ENCODE results near the gene EMILIN3.
A peak's percentile ranks its signal among the peaks of the same experiment; 100 is the strongest.
"Not testable (repeated sequence)": the region's sequence is repeated elsewhere in the genome, so short reads cannot be mapped to it uniquely, and the experiment has no call there.

EMILIN3 gene

GRCh38 chr20:41318271-41318649 lies 48.4 kb downstream of the EMILIN3 start:
- no peak for DNase-seq (ENCODE audit: low spot score)

GRCh38 chr20:41317546-41318270 lies 48.9 kb downstream of the EMILIN3 start, which contains the start of gene ZHX3:
Gene ZHX3, minus strand, starts transcription at chr20:41317731. Its CDS starts 112,815 bp downstream, at chr20:41204916.
- DNase-seq (ENCODE audit: low spot score), result peak; percentile 97

GRCh38 chr20:41316602-41317545 lies 49.7 kb downstream of the EMILIN3 start:
- DNase-seq (ENCODE audit: low spot score), result peak; percentile 86

GRCh38 chr20:41316051-41316450 lies 50.6 kb downstream of the EMILIN3 start:
- no peak for DNase-seq (ENCODE audit: low spot score)

- DNase-seq (ENCODE audit: low spot score), result no peak
These were observed 52.2 kb downstream of the EMILIN3 start for GRCh38 chr20:41314386-41314785.

GRCh38 chr20:41312009-41312408 lies 54.6 kb downstream of the EMILIN3 start:
- not testable (repeated sequence) for DNase-seq (ENCODE audit: low spot score)
